IPS-15b (cell line): ENCODE data around the gene SUSD1.
A peak's percentile ranks its signal among the peaks of the same experiment; 100 is the strongest.

ENCODE experiments used
- H3K27me3 ChIP-seq: one replicate; pipeline ENCODE4 v1.6.1; 2013; ENCODE audit warnings: low read length; ENCODE audit not compliant: control insufficient read depth, insufficient read depth
- H3K36me3 ChIP-seq: one replicate; pipeline ENCODE4 v1.6.1; 2013; ENCODE audit warnings: low read length; ENCODE audit not compliant: control insufficient read depth, insufficient read depth
- H3K4me1 ChIP-seq: one replicate; pipeline ENCODE4 v1.6.1; 2013; ENCODE audit warnings: mild to moderate bottlenecking, low read length; ENCODE audit not compliant: control insufficient read depth, insufficient read depth
- H3K4me3 ChIP-seq: one replicate; pipeline ENCODE4 v1.5.1; 2013; ENCODE audit warnings: low read depth, low read length
- H3K9ac ChIP-seq: one replicate; pipeline ENCODE4 v1.6.1; 2013; ENCODE audit warnings: low read depth, mild to moderate bottlenecking, low read length
- H3K9me3 ChIP-seq: one replicate; pipeline ENCODE4 v1.6.1; 2013; ENCODE audit warnings: mild to moderate bottlenecking, low read length; ENCODE audit not compliant: control insufficient read depth, insufficient read depth

Gene SUSD1

GRCh38 chr9:112110777-112111113 is 64.4 kb downstream of the SUSD1 start:
- H3K9ac ChIP-seq, result no peak overlapping the region
- no peaks in the 10 kb centered on the region for H3K36me3 ChIP-seq
- H3K4me1 ChIP-seq, result peaks cover 2% of the 10 kb centered on the region
- H3K9me3 ChIP-seq, result no peaks in the 10 kb centered on the region
- H3K27me3 ChIP-seq, result no peaks in the 10 kb centered on the region
- no peak overlapping the region for H3K4me3 ChIP-seq

- H3K4me1 ChIP-seq, result peaks cover 2% of the 10 kb centered on the region
- no peaks in the 10 kb centered on the region for H3K27me3 ChIP-seq
- H3K4me3 ChIP-seq, result no peak overlapping the region
- no peak overlapping the region for H3K9ac ChIP-seq
- no peaks in the 10 kb centered on the region for H3K36me3 ChIP-seq
- H3K9me3 ChIP-seq, result no peaks in the 10 kb centered on the region
Observed at GRCh38 chr9:112110094-112110776, 64.9 kb downstream of the SUSD1 start.

GRCh38 chr9:112104901-112105300 is 70.2 kb downstream of the SUSD1 start:
- H3K9me3 ChIP-seq, result no peaks in the 10 kb centered on the region
- H3K9ac ChIP-seq, result no peak overlapping the region
- no peaks in the 10 kb centered on the region for H3K36me3 ChIP-seq
- no peak overlapping the region for H3K4me3 ChIP-seq
- H3K27me3 ChIP-seq, result no peaks in the 10 kb centered on the region
- H3K4me1 ChIP-seq, result peaks cover 2% of the 10 kb centered on the region

- Histone ChIP-seq H3K27me3 (no peaks in the 10 kb centered on the region), H3K9me3 (no peaks in the 10 kb centered on the region), H3K4me1 (peaks cover 4% of the 10 kb centered on the region), H3K4me3 (no peak overlapping the region), H3K36me3 (no peaks in the 10 kb centered on the region), H3K9ac (no peak overlapping the region)
Observed at GRCh38 chr9:112104401-112104800, 70.7 kb downstream of the SUSD1 start.

GRCh38 chr9:112103405-112103804 is 71.7 kb downstream of the SUSD1 start:
- Histone ChIP-seq H3K4me3 (no peak overlapping the region), H3K36me3 (no peaks in the 10 kb centered on the region), H3K27me3 (no peaks in the 10 kb centered on the region), H3K9me3 (no peaks in the 10 kb centered on the region), H3K4me1 (peaks cover 12% of the 10 kb centered on the region), H3K9ac (no peak overlapping the region)

- H3K9me3 ChIP-seq, result no peaks in the 10 kb centered on the region
- H3K27me3 ChIP-seq, result no peaks in the 10 kb centered on the region
- H3K4me1 ChIP-seq, result peaks cover 12% of the 10 kb centered on the region
- peak overlapping the region; percentile 30 for H3K4me3 ChIP-seq
- H3K36me3 ChIP-seq, result no peaks in the 10 kb centered on the region
- H3K9ac ChIP-seq, result peak overlapping the region; percentile 40
Observed at GRCh38 chr9:112097712-112098688, 77.1 kb downstream of the SUSD1 start.

- Histone ChIP-seq H3K9me3 (no peaks in the 10 kb centered on the region), H3K4me3 (no peak overlapping the region), H3K9ac (no peak overlapping the region), H3K4me1 (peaks cover 18% of the 10 kb centered on the region), H3K27me3 (no peaks in the 10 kb centered on the region), H3K36me3 (no peaks in the 10 kb centered on the region)
Observed at GRCh38 chr9:112094948-112095681, 80.0 kb downstream of the SUSD1 start.

GRCh38 chr9:112094241-112094640 is 80.9 kb downstream of the SUSD1 start:
- no peaks in the 10 kb centered on the region for H3K9me3 ChIP-seq

GRCh38 chr9:112093870-112094216 is 81.3 kb downstream of the SUSD1 start:
- H3K27me3 ChIP-seq, result no peaks in the 10 kb centered on the region
- no peaks in the 10 kb centered on the region for H3K9me3 ChIP-seq
- no peak overlapping the region for H3K4me3 ChIP-seq
- peaks cover 12% of the 10 kb centered on the region for H3K4me1 ChIP-seq
- no peak overlapping the region for H3K9ac ChIP-seq
- no peaks in the 10 kb centered on the region for H3K36me3 ChIP-seq

More at GRCh38 chr9:112094241-112094640, 80.9 kb downstream of the SUSD1 start:
- H3K36me3 ChIP-seq, result no peaks in the 10 kb centered on the region
- peaks cover 15% of the 10 kb centered on the region for H3K4me1 ChIP-seq
- no peak overlapping the region for H3K4me3 ChIP-seq
- H3K27me3 ChIP-seq, result no peaks in the 10 kb centered on the region
- no peak overlapping the region for H3K9ac ChIP-seq

- no peak overlapping the region for H3K4me3 ChIP-seq
- no peak overlapping the region for H3K9ac ChIP-seq
- no peaks in the 10 kb centered on the region for H3K27me3 ChIP-seq
- H3K36me3 ChIP-seq, result no peaks in the 10 kb centered on the region
- H3K4me1 ChIP-seq, result peaks cover 8% of the 10 kb centered on the region
- H3K9me3 ChIP-seq, result no peaks in the 10 kb centered on the region
Observed at GRCh38 chr9:112093147-112093869, 81.8 kb downstream of the SUSD1 start.

GRCh38 chr9:112091810-112092209 is 83.3 kb downstream of the SUSD1 start:
- Histone ChIP-seq H3K27me3 (no peaks in the 10 kb centered on the region), H3K4me1 (peaks cover 5% of the 10 kb centered on the region), H3K36me3 (no peaks in the 10 kb centered on the region), H3K9me3 (no peaks in the 10 kb centered on the region), H3K9ac (no peak overlapping the region), H3K4me3 (no peak overlapping the region)
